Transverse colon (tissue), 3 donors: Measurements from ENCODE around the gene STK31.

Experiments
- POLR2A ChIP-seq: fragments of 450-650 bp; IDR thresholded peaks from one replicate; pipeline ENCODE4 v1.6.1; 2016; ENCODE audit warnings: antibody characterized with exemption, mild to moderate bottlenecking, moderate library complexity
- TF ChIP-seq, protein P1 (sequence below), 5 experiments: fragments of 200-600 bp in 3 of 5; fragments of 450-650 bp in 2 of 5; sonication (generic) in 3 of 5; IDR thresholded peaks; 1 replicate in 2 of 5; 2 replicates in 3 of 5; pipeline ENCODE4 v1.5.1; 2016 to 2017; ENCODE audit warnings: antibody characterized with exemption in 5 of 5, inconsistent platforms in 3 of 5, mild to moderate bottlenecking in 2 of 5, moderate library complexity in 1 of 5

DNA sequence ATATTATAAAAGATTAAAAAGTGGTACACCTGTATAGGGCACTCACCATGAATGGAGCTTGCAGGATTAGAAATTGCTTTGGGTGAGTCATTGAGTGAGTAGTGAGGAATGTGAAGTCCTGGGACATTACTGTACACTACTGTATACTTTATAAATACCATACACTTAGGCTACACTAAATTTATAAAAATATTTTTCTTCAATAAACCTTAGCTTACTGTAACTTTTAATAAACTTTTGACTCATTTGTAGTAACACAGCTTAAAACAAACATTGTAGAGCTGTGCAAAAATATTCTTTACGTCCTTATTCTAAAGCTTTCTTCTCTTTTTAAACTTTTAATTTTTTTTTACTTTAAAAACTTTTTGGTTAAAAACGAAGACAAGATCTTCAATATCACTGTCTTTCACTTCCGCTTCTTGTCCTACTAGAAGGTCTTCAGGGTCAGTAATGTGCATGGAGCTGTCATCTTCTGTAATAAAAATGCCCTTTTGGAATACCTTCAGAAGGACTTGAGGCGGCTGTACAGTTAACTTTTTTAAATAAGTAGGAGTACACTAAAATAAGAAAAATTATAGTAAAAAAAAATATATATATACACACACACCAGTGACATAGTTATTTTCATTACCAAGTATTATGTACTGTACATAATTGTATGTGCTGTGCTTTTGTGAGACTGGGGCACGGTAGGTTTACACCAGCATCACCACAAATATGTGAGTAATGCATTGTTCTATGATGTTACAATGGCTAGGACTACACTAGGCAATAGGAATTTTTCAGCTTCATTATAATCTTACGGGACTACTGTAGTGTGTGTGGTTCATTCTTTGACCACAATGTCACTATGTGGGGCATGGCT is 3.5 kb downstream of the STK31 start:
- TF ChIP-seq, protein P1, sequence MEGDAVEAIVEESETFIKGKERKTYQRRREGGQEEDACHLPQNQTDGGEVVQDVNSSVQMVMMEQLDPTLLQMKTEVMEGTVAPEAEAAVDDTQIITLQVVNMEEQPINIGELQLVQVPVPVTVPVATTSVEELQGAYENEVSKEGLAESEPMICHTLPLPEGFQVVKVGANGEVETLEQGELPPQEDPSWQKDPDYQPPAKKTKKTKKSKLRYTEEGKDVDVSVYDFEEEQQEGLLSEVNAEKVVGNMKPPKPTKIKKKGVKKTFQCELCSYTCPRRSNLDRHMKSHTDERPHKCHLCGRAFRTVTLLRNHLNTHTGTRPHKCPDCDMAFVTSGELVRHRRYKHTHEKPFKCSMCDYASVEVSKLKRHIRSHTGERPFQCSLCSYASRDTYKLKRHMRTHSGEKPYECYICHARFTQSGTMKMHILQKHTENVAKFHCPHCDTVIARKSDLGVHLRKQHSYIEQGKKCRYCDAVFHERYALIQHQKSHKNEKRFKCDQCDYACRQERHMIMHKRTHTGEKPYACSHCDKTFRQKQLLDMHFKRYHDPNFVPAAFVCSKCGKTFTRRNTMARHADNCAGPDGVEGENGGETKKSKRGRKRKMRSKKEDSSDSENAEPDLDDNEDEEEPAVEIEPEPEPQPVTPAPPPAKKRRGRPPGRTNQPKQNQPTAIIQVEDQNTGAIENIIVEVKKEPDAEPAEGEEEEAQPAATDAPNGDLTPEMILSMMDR (IDR thresholded peaks at IDR 0.05), result no peak
- no peak for TF ChIP-seq POLR2A
